NCI-H748 treated with DMSO at 0.1 percent for 48 hours (cell line): Measurements from ENCODE around the gene VAV2.
A peak's percentile ranks its signal among the peaks of the same experiment; 100 is the strongest.

Source experiments
- DNase-seq: peaks from one replicate; lab custom pipeline; 2025; lab: John Stamatoyannopoulos, UW

The VAV2 gene

DNA sequence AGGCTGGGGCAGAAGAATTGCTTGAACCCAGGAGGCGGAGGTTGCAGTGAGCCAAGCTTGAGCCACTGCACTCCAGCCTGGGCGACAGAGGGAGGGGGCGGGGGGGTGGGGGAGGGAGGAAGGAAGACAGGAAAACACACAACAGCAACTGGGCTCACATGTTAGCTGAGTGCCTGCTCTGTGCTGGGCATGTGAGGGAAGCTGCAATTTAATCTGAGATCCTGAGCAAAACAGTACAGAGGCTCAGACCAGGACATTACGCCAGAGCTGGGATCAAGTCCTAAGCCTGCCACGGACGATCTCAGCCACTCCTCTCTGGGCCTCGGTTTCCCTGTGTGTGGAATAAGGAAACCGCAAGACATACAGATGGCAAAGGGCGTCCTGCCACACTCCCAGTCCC is 119.1 kb downstream of the VAV2 start:
- no peak for DNase-seq

- no peak for DNase-seq
Measured at GRCh38 chr9:133870598-133871595, 121.2 kb downstream of the VAV2 start.

GRCh38 chr9:133869674-133870405 is 122.3 kb downstream of the VAV2 start:
- DNase-seq = no peak

- no peak for DNase-seq
Measured at GRCh38 chr9:133868203-133868602, 123.9 kb downstream of the VAV2 start.

- no peak for DNase-seq
Measured at GRCh38 chr9:133866946-133867345, 125.2 kb downstream of the VAV2 start.

GRCh38 chr9:133864011-133864410 is 128.1 kb downstream of the VAV2 start:
- DNase-seq = no peak

DNA sequence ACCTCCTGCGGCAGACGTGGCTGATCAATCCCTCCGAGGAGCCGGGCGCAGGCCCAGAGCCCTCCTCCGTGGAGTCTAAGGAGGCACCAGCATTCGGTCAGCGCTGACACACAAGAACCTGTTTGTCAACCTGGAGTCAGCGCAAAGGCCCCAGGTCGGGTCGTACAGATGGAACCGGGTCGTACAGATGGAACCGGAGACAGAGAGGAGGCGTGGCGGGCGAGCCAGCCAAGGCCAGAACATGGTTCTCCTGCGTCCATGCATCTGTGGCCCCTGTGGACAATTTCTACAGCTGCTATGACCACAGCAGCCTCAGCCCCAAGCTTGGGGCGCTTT is 128.9 kb downstream of the VAV2 start:
- DNase-seq = no peak

- no peak for DNase-seq
Measured at GRCh38 chr9:133862585-133863256, 129.4 kb downstream of the VAV2 start.

DNA sequence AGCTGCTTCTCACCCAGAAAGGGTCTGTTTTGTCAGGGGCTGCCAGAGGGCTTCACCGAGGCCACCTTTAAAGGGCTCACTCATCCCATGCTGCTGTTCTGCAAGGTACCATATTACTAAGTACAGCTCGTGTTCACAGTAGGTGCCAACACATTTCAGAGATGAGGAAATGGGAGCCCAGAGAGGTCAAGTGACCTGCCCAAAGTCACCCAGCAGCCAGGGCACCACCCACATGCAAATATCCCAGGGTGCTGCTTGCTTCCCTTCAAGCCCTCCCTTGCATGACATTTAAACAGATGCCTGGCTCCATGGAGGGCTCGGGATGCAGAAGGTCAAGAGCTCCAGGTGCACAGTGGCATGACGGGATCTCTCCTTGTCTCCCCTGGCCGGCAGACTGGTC is 130.4 kb downstream of the VAV2 start:
- no peak for DNase-seq

DNA sequence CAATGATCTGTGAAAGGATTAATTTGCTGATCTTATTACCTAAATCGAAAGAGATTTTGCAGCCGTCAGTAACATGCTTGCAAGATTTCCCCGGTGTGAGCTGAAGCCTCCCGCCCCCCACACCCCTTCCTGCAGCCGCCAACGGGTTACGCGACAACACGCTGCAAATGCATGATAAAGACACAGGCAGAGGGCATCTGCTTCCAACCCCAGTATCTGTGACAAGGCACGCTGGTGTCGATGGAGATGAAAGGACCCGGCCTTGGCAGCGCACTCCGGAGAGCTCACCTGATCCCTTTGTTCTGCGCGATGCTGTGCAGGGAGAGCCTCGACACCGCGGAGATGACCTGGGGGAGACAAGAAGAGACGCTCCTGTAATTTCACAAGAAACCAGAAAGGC is 131.0 kb downstream of the VAV2 start:
- no peak for DNase-seq

DNA sequence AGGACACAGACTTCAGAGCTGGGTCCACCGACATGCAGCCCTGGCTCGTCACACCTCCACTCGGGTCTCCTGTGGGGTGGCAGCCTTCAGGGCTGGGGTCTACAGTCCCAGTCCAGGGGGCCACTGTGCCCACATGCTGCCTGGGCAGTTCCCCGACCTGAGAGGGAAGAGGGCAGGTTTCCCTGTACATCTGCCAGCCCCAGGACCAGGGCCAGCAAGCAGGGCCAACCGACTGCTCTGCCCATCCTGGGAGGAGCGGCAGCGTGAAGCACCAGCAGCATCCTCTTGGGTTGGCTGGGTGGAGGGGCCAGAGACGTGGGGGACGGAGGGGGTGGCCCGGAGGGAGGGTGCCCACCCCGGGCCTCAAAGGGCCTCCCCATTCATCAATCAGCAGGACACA is 133.4 kb downstream of the VAV2 start:
- no peak for DNase-seq

- DNase-seq = no peak
Measured at GRCh38 chr9:133857639-133858038, 134.5 kb downstream of the VAV2 start.

- no peak for DNase-seq
Measured at GRCh38 chr9:133856798-133857197, 135.3 kb downstream of the VAV2 start.

DNA sequence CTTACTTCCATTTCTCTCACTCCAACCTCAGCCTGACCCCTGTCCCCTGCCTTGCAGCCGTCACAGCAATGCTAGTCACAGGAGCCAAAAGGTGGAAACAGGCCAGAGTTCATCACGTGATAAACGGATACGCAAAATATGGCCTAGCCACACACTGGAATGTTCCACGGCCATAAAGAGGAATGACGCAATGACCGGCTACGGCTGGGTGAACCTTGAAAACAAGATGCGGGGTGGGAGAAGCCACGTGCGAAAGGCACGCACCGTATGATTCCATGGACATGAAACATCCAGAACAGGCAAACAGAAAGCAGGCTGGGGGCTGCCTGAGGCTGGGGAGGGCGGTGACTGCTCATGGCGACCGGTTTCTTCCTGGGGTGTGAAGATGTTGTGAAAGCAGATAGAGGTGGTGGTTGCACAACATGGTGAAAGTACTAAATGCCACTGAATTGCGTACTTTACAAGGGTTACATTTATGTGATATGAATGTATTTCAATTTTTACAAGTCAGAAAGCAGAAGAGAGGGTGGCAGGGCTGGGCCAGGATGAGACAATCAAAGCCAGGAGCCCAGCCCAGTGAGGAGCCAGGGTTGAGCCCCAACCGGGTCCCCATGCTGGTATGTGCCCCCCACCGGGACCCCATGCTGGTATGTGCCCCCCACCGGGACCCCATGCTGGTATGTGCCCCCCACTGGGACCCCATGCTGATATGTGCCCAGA is 136.2 kb downstream of the VAV2 start:
- no peak for DNase-seq

DNA sequence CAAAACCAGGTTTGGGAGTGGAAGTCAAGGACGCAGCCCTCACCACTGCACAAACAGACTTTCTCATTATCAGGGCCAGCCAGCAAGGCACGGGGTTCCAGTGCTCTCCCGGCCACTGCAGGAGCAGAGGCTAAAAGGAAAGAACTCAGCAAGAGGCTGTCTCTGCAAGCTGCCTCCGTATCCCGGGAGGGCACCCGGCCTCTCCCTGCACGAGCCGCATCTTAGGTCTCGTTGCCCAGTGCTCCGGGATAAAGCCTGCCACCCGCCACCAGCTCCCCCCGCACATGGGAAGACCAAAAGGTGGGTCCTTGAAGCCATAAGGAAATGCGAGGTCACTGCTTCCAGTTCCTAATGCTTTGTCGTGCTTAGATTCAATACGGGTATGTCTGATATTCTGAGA is 136.8 kb downstream of the VAV2 start:
- DNase-seq = no peak

DNA sequence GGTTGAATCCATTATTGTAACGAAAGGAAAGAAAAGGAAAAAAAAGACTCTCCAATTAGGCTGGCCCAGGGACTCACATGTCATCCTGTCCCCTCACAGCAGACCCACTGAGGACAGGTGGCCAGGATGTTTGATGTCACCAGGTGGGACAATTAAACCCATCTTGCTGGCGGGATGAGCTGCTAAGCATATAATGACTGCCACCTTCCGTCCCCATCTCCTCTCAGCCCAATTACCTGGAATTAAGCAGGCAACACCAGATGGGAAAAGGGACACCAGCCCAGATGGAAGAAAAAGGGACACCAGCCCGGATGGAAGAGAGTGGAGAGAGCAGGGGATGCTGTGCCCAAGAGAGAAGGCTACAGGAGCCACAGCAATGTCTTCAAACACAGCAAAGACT is 137.4 kb downstream of the VAV2 start:
- peak; percentile 39 for DNase-seq

- DNase-seq = no peak
Measured at GRCh38 chr9:133854048-133854447, 138.1 kb downstream of the VAV2 start.

DNA sequence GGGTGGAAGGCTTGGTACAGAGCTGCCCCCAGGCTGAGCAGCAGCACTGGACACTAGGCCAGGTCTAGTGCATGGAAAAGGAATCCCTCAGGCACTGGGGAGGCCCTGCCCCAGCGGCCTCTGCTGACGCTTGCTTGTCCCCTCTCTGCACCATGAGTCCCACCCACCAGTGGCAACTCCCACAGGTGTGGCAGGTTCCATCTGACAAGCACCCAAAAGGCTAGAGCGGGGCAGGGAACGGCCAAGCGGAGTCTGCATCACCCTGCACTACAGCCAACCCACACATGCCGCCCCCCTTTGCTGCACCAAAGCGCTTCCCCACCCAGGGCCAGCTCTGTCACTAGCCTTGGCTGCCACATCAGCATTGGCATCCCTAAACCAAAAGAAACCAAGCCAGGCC is 138.8 kb downstream of the VAV2 start:
- no peak for DNase-seq

DNA sequence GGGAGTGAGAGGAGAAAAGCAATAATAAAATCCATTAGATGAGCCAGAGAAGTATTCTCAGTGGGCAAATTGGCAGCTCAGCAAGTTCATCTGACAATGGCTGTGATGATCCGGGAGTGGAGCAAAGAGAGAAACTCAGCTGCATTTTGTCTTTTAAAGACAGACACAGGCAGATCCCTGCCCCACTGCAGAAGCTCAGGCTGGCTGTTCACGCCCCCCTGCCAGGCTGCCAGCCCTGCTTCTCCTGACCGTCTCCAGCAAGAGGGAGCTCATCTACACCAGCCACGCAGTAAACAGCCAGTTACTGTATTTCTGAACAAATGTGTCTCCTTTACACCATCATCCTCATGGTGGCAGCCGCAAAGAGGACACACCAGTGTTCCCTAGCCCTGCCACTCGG is 139.7 kb downstream of the VAV2 start:
- no peak for DNase-seq

DNA sequence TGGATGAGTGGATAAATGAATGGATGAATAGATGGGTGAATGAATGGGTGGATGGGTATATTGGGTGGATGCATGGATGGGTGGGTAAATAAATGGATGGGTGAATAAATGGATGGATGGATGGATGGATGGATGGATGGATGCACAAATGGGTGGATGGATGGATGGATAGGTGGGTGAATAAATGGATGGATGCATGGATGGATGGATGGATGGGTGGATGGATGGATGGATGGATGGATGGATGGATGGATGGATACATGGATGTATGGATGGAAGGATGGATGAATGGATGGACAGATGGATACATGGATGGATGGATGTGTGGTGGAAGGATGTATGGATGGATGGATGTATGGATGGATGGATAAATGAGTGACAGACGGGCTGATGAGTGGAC is 140.4 kb downstream of the VAV2 start:
- DNase-seq = no peak

GRCh38 chr9:133850937-133851336 is 141.2 kb downstream of the VAV2 start:
- DNase-seq = no peak

GRCh38 chr9:133850161-133850560 is 142.0 kb downstream of the VAV2 start:
- DNase-seq = no peak
